HG02623 (cell line): ENCODE measurements around the gene GRK7.
"Not testable (repeated sequence)": the region's sequence is repeated elsewhere in the genome, so short reads cannot be mapped to it uniquely, and the experiment has no call there.

Experiments used
- ATAC-seq: cut with Tn5 transposase; IDR thresholded peaks from one replicate; pipeline ENCODE4 v1.9.1; 2021; ENCODE audit warnings: moderate library complexity; ENCODE audit not compliant: unreplicated experiment

The GRK7 gene

DNA sequence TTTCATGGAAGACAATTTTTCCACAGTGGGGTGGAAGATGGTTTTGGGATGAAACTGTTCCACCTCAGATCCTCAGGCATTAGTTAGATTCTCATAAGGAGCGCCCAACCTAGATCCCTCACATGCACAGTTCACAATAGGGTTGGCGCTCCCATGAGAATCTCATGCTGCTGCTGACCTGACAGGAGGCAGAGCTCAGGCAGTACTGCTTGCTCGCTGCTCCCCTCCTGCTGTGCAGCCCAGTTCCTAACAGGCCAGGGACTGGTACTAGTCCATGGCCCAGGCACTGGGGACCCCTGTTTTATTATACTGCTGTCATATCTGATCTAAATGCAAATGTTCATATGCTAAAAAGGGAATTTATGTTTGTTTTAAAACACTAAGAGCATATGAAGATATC lies 9.8 kb upstream of the GRK7 start:
- no peak for ATAC-seq

DNA sequence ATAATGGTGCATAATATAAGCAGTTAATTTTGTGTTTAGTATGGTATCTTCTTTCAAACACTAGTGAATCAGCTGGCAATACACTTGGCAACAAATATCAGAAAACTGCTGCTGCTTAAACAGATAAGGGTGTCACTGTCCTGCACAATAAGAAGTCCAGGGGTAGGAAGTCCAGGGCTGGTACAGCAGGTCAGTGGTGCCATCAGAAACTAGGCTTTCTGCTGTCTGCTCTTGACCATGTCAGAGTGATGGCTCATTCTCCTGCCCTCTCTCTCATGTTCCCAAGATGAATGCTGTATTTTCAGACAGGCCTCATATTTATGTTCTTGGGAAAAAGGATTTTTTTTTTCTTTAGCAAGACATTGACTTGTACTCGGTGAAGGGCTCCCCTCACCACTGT lies 9.2 kb upstream of the GRK7 start:
- no peak for ATAC-seq

DNA sequence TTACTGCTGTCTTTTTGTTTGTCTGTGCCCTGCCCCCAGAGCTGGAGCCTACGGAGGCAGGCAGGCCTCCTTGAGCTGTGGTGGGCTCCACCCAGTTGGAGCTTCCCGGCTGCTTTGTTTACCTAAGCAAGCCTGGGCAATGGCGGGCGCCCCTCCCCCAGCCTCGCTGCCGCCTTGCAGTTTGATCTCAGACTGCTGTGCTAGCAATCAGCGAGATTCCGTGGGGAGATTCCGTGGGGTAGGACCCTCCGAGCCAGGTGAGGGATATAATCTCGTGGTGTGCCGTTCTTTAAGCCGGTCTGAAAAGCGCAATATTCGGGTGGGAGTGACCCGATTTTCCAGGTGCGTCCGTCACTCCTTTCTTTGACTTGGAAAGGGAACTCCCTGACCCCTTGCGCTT lies 656 bp upstream of the GRK7 start:
- ATAC-seq: not testable (repeated sequence)

DNA sequence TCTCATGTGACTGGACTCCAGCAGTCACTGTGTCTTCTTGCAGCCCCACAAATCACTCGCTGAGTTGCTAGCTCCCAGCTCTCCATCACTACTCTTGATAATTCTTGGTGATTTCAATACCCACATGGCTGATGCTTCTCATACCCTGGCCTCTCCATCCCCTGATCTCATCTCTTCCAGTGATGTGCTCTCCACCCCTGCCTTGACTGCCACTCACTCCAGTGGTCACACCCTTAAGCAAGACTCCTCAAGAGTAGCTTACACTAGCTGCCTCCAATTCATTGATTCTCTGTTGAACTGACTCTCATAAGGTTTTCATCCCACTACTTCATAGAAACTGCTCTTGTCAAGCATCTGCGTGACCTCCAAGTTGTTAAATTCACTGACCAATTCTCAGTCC lies 837 bp downstream of the GRK7 start:
- no peak for ATAC-seq

DNA sequence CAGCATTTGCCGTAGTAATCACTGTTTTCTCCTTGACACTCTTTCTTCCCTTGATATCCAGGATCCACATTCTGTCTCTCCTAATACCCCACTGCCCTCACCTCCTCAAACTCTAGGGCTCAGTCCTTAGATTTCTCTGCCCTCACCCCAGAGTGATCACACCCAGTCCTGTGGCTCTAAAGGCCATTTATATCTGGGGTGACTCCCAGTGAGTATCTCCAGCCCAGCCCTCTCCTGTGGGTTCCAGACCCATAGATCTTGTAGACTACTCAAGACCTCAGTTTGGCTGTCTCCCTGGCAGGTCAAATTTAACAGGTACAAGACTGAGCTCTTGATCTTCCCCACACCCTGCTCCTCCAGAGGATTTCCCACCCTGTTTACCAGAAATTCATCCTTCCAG lies 1.3 kb downstream of the GRK7 start:
- no peak for ATAC-seq

DNA sequence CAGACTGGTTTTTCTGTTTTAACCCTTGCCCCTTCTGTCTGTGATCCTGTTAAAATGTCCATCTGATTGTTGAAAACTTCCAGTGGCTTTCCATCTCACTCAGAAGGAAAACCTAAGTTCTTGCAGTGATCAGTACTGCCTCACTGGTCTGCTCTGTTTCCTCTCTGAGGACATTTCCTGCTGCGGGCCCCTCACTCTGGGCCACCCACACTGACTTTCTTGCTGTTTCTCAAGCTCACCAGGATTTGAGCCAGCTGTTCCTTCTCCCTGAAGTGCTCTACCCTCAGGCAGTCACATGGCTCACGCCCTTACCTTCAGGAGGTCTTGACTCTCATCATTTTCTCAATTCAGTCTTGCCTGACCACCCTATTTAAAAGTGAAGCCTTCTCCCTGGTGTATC lies 1.8 kb downstream of the GRK7 start:
- ATAC-seq: no peak

DNA sequence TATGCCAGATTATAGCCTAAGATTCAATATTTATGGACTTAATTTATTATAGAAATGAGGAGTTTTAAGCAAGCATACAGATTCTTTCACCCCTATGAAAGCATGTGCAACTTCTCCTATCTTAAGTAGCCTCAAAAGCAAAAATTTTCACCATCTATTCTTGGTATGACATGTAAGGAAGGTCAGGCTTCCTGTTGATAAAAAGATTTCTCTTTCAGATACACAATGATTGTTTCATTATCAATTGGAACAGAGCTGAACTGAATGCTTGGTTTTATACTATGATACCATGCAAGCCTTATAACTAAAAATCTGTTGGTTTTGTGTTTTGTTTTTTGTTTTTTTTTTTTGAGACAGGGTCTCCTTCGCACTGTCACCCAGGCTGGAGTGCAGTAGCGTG lies 3.9 kb downstream of the GRK7 start:
- no peak for ATAC-seq

DNA sequence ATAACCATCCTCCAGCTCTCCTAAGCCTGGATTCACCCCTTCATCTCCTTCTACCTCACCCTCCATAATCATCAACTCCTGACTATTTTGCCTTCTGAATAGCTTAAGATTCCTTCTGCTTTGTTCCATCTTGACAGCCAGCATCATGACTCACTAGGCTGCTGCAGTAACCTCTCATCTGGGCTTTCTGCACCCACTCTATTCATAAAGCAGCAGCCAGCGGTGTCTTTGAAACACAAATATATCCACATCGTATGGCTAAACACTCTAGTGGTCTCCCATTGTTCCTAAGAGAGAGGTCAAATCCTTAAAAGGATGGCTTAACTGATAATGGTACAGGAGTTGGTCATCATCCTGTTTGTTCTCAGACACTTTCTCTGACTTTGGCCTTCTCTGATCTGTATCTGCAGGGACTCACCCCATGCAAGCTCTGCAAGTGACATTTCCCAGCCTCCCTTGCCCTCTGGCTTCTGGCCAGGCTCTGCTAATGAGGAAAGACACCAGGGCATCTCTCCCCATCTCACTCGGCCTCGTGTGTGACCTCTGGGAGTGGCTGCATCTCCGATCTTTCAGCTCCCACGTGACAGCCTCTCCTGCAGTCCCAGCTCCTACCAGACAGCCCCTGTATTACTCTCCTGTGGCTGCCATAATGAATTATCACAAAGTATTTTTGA lies 6.2 kb downstream of the GRK7 start:
- ATAC-seq: no peak

DNA sequence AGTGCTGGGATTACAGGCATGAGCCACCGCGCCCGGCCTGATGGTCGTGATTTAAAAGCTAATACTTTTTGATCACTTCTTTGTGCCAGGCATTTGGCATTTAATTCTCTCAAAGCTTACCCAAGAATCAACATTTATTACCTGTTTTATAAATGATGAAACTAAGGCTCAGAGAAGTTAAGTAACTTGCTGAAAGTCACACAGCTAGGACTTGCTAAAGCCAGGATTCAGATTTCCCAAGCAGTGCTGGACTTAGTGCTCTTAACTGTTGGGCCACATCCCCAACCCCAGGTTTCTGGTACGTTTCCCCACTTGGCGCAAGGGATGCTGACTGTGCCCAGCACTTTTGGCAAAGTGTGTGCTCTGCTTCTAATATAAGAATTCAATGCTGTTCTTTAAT lies 10.5 kb downstream of the GRK7 start:
- ATAC-seq: no peak

DNA sequence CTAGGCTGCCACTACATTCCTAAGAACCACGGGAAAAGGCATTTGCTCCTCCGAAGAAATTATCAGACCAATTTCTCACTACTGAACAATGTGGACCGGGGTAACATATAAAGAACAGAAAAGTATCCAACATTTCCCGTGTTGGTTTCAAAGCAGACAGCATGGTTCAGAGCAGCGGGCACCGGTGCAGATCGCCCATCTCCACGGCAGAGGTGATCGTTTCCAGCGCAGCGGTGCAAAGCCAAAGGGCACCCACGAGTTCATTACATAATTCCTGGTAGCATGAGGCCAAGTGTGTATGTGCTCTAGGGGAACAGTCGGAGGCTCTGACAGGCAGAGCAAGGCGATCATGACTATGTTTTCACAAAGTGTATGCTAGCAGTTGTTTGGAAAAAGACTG lies 13.2 kb downstream of the GRK7 start:
- no peak for ATAC-seq

DNA sequence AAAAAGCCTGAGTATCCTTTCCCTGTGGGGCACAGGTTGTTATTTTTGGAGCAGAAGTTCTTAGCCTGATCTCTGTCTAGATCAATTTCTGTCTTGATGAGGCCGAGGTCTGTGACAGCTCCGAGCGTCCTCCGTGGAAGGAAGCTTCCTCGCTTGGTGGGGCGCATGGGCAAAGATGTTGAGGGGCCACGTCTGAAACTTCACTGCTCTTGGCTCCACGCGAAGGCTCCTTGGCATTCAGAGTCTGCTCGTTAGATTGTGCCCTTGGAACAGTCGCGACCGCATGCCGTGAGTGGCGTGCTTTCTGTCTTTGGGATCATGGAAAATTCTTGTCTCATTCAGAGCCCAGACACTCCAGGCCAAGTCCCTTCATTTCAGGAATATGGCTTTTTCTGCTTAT lies 13.7 kb downstream of the GRK7 start:
- ATAC-seq: no peak

DNA sequence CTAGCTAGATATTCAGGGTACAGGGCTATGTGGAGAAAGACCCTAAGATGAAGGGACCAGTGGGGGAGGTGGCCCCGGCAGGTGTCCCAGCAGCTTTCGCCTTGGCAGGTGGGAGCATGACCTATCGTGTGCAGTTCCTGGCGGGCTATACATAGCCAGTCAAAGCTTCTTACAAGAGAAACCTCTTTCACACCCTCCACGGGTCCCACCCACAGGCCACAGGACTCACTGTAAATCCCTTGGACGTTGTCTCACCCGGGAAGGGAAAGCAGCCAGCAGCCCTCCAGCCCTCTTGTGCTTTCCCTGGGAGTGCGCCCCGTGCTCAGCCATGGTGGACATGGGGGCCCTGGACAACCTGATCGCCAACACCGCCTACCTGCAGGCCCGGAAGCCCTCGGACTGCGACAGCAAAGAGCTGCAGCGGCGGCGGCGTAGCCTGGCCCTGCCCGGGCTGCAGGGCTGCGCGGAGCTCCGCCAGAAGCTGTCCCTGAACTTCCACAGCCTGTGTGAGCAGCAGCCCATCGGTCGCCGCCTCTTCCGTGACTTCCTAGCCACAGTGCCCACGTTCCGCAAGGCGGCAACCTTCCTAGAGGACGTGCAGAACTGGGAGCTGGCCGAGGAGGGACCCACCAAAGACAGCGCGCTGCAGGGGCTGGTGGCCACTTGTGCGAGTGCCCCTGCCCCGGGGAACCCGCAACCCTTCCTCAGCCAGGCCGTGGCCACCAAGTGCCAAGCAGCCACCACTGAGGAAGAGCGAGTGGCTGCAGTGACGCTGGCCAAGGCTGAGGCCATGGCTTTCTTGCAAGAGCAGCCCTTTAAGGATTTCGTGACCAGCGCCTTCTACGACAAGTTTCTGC lies 15.0 kb downstream of the GRK7 start:
- ATAC-seq: no peak

DNA sequence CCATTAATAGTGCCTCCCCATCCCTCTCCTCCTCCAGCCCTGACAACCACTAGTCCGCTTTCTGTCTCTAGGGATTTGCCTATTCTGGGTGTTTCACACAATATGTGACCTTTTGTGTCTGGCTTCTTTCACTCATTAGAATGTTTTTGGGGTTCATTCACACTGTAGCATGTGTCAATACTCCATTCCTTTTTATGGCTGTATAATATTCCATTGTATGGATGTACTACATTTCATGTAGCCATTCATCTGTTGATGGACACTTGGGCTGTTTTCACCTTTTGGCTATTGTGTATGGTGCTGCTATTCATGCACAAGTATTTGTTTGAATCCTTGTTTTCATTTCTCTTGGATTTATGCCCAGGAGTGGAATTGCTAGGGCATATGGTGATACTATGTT lies 16.5 kb downstream of the GRK7 start:
- ATAC-seq: no peak

DNA sequence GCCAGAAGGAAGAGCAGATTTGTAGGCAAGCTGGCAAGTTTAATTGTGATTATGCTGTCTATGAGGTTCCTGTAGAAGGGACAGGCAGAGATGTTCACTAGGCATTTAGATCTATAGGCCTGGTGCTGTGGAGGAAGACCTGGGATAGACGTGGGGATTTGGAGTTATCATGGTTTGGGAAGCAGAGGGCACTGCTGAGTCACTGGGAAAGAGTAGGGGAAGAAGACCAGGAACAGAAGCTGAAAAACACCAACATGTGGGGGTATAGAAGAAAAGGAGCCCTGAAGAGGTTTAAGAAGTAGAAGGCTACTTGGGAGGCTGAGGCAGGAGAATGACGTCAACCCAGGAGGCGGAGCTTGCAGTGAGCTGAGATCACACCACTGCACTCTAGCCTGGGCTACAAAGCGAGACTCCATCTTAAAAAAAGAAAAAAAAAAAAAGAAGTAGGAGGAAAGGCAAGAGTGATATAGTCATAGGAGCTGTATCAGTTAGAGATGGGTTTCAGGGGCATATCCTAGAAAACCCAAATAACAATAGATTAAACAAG lies 19.3 kb downstream of the GRK7 start:
- ATAC-seq: no peak

DNA sequence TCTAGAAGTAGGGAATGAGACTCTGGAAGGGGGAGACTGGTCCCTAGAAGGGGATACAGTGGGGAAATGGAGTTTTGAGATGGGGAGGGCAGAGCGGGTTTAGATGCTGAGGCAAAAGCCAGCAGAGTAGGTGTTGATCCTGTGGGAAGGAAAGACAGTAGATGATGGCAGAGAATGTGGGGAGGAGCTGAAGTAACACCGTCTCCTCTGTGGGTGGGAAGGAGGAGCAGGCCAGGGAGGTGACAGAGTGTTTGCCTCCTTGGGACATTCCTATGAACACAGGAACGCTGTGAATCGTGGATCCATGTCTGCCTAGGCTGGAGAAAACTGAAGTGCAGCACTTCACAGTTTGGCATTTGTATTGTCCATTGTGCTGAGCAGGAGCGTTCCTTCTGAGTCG lies 20.4 kb downstream of the GRK7 start:
- ATAC-seq: no peak

DNA sequence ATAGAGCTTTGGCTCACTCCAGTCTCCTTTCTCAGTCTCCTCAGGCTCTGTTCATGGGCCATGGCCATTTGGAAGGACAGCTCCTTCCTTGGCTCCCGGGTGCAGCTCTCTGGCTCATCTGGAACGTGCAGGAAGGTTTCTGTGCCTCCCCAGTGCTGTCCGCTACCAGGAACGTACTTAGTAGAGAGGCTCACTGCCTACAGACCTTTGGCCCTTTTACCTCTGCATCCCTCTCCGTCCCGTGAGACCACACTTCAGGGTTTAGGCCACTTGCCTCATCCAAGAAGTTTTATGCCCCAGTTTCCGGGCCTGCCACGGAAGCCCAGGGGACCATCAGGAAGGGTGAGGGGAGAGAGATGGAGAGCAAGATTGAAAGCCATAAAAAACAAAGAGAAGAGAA lies 20.9 kb downstream of the GRK7 start:
- ATAC-seq: no peak

DNA sequence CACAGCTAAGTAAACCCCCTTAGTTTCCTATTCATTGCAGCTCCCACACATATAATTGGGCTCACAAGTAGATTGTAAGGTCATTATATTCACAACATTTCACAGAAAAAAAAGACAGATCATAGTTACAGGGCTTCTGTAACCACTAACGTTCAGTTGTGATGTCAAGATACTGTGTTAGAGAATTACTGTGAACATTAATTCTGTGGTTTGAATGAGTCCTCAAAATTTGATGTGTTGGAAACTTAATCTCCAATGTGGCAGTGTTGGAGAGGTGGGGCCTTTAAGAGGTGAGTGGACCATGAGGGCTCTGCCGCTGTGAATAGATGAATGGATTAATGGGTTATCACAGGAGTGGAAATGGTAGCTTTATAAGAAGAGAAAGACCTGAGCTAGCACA lies 21.3 kb downstream of the GRK7 start:
- ATAC-seq: no peak

DNA sequence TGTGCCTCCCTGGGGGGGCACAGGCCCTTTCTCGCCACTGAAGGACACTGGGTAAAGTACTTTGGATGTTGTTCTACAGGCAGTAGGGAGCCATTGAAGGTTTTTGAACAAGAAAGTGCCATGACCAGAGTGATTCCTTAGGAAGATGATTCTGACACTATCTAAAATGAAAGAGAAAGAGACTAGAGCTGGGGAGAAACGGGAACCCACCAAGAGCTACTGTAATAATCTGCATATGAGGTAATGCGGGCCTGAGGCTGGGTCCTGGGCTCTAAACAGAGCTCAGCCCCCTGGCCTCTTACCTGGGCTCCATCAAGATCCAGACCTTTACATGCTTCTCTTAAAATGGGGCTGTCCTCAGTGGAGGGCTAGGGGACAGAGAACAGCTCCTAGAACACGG lies 24.9 kb downstream of the GRK7 start:
- no peak for ATAC-seq

DNA sequence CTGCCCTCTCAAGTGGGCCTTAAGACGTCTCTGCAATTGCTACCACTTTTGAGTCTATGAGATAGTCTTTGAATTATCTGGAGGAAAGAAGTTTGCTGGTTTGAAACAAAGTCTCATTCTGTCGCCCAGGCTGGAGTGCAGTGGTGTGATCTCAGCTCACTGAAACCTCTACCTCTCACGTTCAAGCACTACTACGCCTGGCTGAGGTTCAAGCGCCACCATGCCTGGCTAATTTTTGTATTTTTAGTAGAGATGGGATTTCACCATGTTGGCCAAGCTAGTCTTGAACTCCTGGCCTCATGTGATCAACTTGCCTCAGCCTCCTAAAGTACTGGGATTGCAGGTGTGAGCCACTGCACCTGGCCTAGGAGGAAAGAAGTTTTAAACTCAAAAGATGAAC lies 25.5 kb downstream of the GRK7 start:
- ATAC-seq: not testable (repeated sequence)

DNA sequence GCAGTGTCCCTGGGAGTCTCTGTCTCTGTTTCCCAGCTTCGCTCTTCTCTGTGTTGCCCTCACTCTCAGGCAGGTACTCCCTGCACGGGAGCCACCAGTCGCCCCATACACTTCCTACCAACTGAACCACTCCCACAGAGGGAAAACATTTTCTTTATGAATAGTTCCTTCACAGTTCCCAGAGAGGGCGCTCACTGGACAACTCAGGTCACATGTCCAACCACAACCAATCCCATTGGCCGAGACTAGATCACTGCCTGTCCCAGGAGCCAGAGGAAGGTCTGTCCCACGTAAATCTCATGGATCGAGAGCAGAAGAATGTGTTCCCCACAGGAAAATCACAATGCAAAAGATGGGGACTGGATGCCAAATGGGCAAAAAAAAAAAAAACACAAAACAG lies 26.1 kb downstream of the GRK7 start:
- ATAC-seq: no peak

DNA sequence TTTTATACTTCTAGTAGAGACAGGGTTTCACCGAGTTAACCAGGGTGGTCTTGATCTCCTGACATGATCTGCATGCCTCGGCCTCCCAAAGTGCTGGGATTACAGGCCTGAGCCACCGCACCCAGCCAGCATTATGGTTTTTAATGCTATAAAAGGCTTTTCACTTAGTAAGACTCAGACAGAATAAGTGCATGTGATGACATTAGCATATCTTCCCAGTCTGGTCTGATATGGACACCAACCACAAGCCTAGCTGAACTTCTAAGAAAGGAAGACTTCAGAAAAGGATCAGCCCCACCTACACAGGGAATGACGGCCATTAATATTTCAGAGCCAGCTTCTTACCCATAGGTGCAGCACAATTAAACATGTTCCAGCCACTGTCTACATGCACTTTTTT lies 27.0 kb downstream of the GRK7 start:
- no peak for ATAC-seq

DNA sequence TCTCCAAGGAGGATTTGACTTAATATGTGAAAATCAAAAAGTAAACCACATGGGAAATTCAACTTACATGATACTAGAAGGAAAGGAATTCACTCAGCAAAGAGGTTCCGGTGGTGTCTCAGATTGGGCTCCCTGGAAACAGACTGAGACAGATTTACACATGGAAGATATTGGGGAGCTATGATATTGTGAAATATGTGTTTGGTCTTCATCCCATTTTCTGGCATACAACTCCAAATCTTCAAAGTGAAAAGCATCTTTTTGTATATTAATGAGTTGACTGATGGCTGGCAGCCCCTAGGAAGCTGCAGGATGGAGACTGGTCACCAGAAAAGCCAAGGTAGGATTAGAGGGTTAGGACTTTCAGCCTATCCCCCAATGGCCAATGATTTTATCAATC lies 29.3 kb downstream of the GRK7 start:
- ATAC-seq: no peak
